ENCODE data around the gene MINDY4. TPM values are rescaled to one million over a fixed set of nuclear protein-coding genes. Genes with fewer than 3 reads are reported as not detected.
"Not testable (repeated sequence)": the region's sequence is repeated elsewhere in the genome, so short reads cannot be mapped to it uniquely, and the experiment has no call there.

Gene MINDY4
- total RNA-seq, 1 donor = 13.2 TPM

DNA sequence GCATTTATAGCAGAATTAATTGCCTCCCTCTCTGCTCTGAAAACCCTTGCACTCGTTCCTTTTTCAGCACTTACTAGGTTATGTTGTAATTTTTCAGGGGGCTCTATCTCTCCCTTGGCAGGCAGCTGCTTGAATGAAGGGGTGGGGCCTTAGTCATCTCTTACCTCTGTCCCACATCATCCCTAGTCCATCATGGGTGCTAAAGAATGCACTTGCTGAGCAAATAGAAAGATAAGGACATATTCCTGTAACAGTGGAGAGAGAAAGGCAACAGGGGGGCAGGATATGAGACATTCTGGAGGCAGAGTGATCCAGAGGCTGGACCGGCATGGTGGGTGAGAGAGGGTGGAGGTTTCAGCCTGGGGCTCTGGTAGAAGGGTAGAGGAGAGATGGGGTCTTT is 60.0 kb downstream of the MINDY4 start:
- no peak overlapping the region for H3K4me3 ChIP-seq (ENCODE audit: low read depth, low read length)
- TF ChIP-seq, protein P1, sequence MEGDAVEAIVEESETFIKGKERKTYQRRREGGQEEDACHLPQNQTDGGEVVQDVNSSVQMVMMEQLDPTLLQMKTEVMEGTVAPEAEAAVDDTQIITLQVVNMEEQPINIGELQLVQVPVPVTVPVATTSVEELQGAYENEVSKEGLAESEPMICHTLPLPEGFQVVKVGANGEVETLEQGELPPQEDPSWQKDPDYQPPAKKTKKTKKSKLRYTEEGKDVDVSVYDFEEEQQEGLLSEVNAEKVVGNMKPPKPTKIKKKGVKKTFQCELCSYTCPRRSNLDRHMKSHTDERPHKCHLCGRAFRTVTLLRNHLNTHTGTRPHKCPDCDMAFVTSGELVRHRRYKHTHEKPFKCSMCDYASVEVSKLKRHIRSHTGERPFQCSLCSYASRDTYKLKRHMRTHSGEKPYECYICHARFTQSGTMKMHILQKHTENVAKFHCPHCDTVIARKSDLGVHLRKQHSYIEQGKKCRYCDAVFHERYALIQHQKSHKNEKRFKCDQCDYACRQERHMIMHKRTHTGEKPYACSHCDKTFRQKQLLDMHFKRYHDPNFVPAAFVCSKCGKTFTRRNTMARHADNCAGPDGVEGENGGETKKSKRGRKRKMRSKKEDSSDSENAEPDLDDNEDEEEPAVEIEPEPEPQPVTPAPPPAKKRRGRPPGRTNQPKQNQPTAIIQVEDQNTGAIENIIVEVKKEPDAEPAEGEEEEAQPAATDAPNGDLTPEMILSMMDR (IDR thresholded peaks at IDR 0.05; ENCODE audit: insufficient read depth, low read length) = no peak
- DNase-seq (ENCODE audit: low read depth) = peak; percentile 86

DNA sequence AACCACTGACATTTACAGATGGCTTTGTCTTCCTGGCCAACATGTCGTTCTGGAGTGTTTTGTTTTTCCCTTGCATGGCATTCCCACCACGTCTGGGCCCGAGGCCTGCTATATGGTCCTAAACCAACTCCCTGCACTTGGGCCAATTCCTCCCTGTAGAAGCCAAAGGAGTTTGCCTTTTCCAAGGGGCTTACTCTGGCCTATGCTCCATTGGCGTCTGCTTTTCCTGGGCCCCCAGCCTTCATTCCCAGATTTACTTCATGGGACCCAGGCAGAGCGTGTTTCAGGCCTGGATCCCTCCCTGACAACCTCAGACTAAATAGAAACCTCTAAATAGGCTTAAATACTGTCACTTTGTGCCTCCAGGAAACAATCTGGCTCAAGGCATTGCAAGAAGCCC is 60.7 kb downstream of the MINDY4 start:
- TF ChIP-seq, protein P1 (IDR thresholded peaks at IDR 0.05; ENCODE audit: insufficient read depth, low read length) = no peak
- no peak for DNase-seq (ENCODE audit: low read depth)
- no peak overlapping the region for H3K4me3 ChIP-seq (ENCODE audit: low read depth, low read length)

DNA sequence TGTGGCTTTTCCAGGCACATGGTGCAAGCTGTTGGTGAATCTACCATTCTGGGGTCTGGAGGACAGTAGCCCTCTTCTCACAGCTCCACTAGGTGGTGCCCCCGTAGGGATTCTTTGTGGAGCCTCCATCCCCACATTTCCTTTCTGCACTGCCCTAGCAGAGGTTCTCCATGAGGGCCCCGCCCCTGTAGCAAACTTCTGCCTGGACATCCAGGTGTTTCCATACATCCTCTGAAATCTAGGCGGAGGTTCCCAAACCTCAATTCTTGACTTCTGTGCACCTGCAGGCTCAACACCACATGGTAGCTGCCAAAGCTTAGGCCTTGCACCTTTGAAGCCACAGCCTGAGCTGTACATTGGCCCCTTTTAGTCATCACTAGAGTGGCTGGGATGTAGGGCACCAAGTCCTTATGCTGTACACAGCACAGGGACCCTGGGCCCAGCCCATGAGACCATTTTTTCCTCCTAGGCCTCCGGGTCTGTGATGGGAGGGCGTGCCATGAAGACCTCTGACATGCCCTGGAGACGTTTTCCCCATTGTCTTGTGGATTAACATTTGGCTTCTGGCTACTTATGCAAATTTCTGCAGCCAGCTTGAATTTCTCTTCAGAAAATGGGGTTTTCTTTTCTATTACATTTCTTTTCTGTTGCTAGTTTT is 62.9 kb downstream of the MINDY4 start:
- not testable (repeated sequence) for DNase-seq (ENCODE audit: low read depth); H3K4me3 ChIP-seq (ENCODE audit: low read depth, low read length)

DNA sequence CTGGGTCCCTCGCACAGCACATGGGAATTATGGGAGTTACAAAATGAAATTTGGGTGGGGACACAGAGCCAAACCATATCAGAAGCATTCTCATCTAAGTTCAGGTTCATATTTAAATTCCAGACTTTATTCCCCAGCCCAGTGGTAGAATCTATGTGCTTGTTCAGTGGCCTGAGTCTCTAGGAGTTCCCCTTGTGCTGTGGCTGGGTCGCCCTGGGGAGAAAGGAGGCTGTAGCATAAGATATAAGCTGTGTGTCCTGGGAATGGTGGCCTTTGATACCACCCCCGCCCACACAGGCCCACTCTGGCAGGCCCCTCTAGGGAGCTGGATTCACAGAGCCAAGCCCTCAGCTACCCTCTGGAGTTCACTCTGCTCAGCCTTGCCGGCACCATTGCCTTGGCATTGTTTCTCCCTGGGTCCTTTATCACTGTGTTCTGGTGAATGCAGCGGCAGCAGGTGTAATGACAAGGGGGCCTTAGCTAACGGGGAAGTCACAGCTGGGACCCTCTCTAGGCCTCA is 64.2 kb downstream of the MINDY4 start:
- DNase-seq (ENCODE audit: low read depth) = no peak
- TF ChIP-seq, protein P1 (IDR thresholded peaks at IDR 0.05; ENCODE audit: insufficient read depth, low read length) = no peak
- no peak overlapping the region for H3K4me3 ChIP-seq (ENCODE audit: low read depth, low read length)

DNA sequence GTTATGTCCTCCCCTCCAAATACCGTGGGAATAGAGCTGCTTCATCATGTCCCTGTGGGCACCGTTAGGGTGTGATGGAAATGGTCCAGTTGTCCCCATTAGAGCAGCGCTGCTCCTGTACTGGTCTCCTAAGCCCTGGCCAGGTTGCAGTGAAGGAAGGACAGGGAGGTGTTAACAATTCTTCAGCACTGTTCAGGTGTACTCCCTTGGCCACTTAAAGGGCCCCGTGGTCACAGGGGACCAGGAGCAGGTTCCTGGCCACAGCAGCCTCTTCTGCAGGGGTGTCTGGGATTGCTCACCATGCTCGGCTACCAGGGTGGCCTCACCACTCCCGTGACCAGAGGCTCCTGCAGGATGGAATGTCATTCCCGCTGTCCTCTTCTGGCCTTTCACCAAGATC is 65.8 kb downstream of the MINDY4 start:
- no peak overlapping the region for H3K4me3 ChIP-seq (ENCODE audit: low read depth, low read length)
- TF ChIP-seq, protein P1 (IDR thresholded peaks at IDR 0.05; ENCODE audit: insufficient read depth, low read length) = no peak
- no peak for DNase-seq (ENCODE audit: low read depth)

DNA sequence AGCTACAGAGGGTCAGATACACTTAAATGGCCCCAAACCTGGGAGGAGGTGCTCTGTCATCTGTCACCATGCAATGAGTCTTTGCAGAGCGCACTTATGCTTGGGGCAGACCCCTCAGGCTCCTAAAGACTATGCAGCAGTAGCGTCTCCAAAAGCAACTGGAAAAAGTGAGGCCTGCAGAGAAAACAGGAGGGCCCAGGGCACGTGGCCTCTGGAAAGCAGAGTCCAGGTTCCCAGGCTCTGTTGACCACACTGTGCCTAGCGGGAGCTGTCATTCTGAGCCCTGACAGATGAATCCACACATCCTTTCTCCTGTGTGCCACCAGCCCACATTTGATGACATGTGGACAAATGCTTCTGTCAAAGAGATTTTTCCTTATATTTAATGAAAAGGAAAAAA is 66.4 kb downstream of the MINDY4 start:
- DNase-seq (ENCODE audit: low read depth) = no peak
- H3K4me3 ChIP-seq (ENCODE audit: low read depth, low read length) = no peak overlapping the region
- TF ChIP-seq, protein P1 (IDR thresholded peaks at IDR 0.05; ENCODE audit: insufficient read depth, low read length) = no peak

DNA sequence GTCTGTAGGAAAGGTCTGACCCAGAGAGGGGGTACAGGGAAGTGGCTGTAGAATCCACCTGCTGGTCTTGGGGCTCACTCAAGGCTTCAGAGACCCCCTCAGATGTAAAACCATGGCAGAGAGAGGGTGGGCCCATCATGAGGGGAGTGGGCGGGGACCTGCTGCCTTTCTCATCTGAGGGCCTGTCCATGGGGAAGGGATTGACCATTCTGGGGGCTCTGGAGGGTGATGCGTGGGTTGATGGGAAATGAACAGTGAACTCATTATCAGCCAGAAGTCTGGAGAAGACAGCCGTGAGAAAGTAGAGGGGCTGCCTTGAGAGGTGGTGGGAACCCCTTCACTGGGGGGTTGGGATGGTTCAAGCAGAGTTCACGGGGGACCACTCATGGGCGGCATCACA is 66.8 kb downstream of the MINDY4 start:
- TF ChIP-seq, protein P1 (IDR thresholded peaks at IDR 0.05; ENCODE audit: insufficient read depth, low read length) = no peak
- no peak overlapping the region for H3K4me3 ChIP-seq (ENCODE audit: low read depth, low read length)
- no peak for DNase-seq (ENCODE audit: low read depth)
